OCI-M1 (cell line): Measurements from ENCODE around the gene FIZ1.

ENCODE experiments used
- DNase-seq: peaks from one replicate; lab custom pipeline; 2025; lab: John Stamatoyannopoulos, UW

FIZ1 gene

DNA sequence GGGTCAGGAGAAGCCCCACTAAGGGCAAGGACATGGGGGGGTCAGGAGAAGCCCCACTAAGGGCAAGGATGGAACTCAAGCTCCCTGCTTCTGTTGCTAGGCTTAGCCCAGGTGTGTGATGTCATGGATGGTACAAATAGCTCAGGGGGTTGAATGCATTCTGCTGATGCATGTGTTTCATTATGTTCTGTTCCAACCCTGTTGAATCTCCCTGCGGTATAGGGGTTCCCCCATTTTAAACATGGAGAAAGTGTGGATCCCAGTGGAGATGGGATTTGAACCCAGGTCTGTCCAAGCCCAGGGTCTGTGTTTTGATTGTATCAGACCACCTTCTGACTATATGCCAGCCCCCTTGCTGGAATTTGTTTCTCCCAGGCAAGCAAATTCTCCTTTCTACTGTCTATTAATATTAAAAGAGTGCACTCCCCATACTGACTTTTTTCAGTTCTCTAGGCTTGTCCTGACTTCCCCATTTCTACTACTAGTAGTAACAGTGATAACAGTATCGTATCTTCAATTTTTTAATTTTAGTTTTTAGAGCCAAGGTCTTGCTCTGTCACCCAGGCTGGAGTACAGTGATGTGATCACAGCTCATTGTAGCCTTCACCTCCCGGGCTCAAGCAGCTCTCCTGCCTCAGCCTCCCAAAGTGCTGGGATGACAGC lies 12.8 kb upstream of the FIZ1 start:
- DNase-seq, result no peak

DNA sequence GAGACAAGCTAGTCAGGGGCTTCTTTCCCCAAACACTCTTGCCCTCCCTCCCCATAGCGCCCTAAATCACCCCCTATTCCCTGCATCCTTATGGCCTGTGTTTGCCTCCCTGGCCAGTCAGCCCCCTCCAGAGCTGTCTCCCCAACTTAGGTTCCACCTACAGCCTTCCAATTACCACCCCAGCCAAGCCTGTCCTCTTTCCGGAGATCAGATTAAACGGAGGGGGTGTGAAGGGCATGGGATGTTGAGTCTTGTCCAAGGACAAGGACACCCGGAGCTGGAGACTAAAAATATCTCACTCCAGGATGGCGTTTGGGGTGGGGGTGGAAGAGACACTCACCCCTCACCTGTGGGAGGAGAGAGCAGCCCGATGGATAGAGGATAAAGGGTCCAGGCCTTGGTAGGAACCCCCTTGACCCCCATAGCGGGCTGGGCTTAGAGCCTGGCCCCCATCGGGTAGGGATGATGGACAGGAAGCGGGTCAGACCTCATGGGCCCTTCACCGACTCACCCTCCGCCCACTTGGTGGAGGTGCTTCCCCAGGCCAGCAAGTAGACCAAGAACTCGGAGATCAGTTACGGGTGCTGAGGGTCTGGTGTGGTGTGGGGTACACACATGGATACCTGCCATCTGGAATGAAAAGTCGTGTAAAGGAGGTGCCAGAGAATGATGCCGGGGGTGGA lies 12.1 kb upstream of the FIZ1 start:
- DNase-seq, result no peak

DNA sequence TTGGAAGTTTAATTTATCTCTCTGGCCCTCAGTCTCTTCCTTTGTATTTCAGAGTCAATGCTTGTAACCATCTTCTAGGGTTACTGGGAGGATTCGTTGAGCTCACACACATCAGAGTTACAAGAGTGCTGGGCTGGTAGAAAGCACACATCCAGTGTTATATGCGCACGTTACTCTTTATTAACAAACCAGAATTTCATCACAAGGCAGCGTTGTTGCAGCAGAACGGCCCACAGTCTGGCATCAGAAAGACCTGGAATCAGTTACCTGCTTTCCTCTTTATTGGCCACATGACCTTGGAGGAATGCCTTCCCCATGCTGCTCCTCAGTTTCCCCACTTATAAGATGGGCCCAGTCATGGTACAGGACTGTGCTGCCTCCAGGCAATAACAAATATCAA lies 10.0 kb upstream of the FIZ1 start:
- DNase-seq, result no peak

DNA sequence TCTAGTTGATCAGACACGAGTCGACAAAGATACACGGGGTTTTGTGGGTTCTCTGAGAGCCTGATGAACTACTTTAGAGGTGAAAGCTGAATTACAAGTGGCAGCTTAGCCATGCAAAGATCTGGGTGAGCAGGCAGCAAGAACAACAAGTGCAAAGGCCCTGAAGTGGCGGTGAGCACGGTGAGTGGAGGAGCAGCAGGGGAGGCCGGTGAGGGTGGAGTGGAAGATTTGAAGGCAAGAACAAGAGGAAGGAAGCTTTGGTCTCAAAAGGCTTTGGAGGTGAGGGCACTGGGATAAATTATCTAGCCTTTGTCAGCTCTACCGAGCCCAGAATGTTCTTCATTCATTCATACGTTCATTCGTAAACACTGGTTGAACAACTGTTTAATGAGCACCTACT lies 7.5 kb upstream of the FIZ1 start:
- DNase-seq, result no peak

DNA sequence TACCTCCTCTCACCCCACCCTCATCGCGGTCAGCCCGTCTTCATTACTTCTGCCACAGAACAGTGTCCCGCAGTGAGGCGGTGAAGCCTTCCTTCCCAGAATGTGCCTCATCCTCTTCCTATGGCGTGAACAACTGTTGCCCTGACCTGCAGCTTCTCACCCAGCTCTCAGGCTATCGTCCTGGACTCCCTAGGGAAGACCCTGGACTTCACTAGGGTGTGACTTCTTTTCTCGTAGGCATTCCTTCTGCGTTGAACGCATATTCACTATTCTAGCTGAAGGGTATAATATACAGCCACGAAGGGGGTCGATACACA lies 7.1 kb upstream of the FIZ1 start:
- DNase-seq, result no peak

DNA sequence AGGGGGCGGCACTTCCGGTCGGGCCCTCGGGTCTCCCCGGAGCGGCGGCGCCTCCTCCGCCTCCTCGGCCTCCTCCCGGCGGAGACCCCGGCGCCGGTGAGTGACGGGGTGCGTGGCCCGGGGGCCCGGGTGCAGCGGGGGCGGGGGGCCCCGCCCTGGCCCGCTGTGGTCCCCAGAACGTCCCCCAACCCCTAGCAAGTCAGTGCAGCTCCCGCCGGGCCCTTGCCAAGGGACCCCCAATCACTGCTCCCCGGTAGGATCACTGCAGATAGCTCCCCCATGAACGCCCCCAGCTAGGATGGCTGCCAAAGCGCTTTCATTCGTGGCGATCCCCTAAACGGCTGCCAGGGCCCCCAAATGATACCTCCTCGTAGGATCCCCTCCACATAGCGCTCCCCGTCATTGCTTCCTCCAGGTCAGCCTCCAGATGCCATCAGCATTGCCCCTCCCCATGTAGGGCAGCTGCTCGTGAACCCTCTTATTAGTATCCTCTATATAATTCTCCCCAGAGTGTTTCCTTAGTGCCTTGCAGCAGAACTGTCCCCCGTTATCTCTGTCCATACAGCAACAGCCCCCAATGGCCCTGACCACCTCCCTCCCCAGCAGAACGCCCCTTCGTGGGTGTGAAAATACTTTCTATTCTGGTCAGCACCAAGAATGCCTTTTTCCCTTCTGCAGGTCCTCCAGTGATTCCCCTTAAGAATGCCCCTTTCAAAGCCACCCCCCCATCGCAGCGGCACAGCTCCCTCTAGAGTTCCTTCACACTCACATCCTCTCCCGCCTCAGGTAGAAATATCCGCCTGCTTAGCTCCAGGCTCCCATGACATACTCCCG lies 6.5 kb upstream of the FIZ1 start, which contains the start of gene ZNF865:
Gene ZNF865, plus strand, starts transcription at position 11 of the 834 bp plus-strand sequence. CDS start 7,972 bp downstream, outside the sequence.
- peak; percentile 93 for DNase-seq

DNA sequence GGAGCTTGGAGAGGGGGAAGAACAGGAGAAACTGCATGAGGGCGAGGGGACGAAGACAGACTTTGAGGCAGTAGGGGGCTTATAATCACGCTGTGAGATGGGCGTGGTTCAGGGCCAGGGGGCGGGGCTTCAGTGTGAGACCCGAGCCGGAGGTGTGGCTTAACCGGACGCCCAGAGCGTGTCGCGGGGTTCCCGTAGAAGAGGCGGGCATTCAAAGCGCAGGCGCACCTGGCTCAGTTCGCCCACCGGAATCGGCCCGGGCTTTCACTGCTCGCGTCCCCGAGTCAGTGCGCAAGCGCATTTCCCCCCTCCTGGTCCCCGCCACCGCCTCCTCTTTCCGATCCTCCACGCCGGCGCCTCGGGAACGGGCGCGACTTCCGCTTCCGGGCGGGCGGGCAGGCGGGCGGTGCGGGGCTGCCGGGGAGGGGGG lies 5.9 kb upstream of the FIZ1 start:
- DNase-seq, result peak; percentile 99

DNA sequence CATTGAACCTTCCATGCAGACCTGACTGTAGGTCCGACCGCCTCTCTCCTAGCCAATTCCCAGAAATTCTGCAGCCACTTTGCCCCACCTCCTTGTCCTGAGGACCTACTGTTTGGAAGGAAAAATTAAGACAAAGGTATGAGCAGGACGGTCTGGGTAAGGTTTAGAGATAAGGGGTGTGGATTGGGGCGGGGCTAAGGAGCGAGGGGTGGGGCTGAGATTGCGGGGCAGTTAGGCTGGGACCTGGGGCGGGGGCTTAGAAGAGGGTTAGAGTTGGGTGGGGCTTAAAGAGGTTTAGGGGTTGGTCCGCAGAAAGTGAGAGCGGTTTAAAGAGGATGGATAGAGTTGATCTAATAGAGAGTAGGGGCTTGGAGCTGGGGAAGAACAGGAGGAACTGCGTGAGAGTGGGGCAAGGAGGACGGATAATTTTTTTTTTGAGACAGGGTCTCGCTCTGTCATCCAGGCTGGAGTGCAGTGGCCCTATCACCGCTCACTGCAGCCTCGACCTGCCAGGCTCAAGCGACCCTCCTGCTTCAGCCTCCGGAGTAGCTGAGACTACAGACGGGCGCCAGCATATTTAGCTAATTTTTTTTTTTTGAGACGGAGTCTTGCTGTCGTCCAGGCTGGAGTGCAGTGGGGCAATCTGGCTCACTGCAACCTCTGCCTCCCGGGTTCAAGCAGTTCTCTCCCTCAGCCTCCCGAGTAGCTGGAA lies 4.4 kb upstream of the FIZ1 start:
- DNase-seq, result no peak

DNA sequence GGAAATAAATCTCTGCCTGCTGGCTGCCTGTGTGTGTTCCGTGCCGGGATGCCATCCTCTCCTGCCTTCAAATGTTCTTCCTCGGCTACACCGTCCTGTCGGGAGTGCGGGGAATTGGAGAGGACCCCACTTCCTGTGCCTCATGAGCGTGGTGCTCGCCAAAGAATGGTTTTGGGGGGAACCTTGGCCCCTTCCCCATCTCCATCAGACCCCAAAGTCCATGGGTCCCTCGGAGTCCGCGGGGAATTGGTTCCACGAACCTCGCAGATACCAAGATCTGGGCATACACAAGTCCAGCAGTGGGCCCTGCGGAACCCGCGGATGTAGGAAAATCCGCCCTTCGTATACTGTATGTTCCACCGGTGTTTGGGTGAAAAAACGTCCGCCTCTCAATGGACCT lies 3.8 kb upstream of the FIZ1 start:
- no peak for DNase-seq

DNA sequence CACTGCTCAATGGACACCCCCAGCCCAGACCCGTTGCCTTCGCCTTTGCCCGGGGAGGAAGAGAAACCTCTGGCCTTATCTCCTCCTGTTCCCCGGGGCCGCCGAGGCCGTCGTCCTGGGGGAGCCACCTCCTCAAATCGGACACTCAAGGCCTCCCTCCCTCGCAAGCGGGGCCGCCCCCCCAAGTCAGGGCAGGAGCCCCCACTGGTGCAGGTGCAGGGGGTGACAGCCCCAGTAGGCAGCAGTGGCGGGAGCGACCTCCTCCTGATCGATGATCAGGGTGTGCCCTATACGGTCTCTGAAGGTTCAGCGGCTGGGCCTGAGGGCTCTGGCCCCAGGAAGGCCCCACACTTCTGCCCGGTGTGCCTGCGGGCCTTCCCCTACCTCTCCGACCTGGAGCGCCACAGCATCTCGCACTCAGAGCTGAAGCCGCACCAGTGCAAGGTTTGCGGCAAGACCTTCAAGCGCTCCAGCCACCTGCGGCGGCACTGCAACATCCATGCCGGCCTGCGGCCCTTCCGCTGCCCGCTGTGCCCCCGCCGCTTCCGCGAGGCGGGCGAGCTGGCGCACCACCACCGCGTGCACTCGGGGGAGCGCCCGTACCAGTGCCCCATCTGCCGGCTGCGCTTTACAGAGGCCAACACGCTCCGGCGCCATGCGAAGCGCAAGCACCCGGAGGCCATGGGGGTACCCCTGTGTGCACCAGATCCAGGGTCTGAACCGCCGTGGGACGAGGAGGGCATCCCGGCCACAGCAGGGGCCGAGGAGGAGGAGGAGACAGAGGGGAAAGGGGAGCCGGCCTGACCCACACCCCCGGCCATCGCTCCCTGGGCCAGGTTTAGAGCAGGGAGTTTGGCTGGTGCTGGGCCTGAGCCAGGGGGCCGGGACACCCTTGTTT lies 3.0 kb upstream of the FIZ1 start:
- no peak for DNase-seq

DNA sequence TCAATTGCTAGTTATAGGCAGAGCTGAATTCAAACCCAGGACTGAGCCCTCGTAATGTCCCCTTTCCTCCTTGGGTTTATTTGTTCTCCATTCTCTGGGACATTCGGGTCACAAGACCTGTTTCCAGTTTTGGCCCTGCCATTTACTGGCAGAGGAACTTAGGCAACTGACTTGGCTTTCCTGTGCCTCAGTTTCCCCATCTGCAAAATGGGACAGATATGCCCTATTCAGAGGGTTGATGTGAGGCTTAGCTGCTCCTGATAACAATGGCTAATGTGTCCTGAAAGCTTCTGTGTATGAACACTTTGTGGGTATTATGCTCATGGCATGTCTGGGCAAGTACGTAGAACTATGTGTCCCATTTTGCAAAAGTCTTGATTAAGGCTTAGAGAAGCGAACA lies 1.8 kb upstream of the FIZ1 start:
- no peak for DNase-seq

DNA sequence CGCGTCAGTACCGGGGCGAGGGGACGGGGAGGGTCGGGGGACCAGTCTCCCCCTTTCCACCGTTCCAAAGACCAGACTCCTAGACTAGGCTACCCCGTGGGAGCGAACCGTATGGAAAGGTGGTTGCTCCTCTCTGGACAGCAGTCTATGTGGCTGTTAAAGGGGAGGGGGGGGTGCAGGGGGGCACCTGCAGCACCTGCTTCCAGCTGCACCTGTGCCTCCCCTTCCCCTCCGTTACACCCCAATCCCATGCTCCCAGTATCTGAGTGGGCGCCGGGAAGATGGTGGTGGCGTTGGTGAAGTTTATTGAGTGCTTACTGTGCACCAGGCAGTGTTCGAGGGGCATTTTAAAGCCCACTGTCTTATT lies 1.3 kb upstream of the FIZ1 start:
- no peak for DNase-seq

DNA sequence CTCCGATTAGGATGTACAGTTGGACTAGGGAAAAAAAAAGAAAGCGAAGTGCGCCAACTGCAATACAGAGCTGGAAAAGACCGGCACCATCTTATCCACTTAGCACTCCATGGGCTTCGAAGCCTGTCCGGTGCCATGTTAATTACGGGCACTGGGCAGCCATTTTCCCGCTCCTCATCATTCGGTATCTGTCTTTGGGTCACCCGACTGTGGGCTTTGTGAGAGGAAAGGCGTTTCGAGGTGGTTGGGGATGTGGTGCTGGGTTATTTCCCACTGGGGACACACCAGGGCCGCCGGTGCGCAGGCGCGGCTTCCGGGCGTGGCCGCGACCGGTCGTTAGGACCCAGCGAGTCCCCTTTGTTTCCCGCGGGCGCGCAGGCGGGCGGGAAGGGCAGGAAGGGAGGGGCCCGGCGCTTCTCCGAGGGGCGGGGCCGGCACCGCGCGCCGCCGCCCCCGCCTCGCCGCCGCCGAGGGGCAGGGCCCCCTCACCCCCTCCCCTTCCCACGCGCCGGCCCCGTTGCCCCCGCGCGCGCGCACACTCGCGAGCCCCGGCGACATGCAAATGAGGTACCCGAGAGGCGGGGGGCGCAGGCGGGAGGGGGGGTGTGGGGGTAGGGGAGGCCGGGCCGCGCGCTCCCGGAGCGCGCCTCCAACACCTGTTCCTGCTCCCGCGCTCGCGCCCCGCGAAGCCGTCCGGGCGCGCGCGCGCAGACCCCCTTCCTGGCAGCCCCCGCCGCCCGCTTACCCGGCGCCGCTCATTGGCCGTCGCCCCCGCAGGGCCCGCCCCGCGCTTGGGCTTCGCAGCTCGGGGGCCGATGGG lies 735 bp upstream of the FIZ1 start, which contains the start of gene ZNF524:
Gene ZNF524, plus strand, starts transcription at position 447 of the 820 bp plus-strand sequence. CDS start 1,825 bp downstream, outside the sequence.
- peak; percentile 98 for DNase-seq

DNA sequence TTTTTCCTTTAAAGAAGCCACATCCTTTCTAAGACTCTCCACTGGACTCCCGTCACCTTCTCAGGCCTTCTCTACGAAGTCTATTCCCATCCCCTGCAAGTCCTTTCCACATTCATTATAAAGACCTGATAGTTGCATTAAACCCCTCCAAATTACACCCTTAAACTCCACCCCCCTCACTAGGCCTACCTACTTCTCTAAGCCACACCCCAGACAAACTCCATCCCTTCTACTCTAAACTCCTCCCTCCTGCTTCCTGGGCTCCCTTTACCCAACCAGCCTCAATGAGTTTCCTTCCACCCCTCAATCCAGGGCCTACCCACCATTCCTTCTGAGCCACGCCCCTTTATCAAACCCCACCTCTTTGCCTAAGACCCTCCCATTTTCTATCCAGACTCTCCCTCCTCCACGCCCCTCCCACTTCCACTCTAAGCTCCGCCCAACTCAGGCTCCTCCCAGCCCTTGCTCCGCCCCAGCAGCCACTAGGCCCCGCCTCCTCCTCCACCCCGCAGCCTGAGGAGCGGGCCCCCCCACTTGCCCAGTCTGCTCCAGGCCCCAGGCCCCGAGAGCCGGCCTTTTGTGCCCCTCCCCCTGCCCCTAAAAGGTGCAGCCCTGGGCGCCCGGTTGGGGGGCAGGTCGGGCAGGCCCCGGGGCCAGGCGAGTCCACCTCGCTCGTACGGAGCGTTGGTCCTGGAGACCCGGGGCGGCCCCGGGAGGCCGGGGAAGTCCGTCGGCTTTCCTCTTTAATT lies 424 bp downstream of the FIZ1 start:
- peak; percentile 98 for DNase-seq

DNA sequence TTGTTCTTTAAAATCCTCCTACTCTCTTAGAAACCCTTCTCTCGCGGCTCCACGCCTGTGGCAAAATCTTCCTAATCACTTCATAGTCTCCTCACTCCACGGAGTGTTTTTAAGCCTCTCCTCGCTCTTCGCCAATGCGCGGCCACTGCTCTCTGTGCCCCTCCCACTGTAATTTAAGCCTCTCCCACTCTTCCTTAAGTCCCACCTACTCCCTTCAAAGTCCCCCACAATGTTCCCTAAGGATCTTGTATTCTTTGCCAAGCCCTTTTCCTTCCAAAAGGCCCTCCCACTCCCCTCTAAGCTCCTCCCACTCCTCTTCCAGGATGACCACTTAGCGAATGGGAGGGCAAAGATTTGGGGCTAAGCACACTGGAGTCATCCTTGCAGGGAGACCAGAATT lies 1.3 kb downstream of the FIZ1 start:
- no peak for DNase-seq

DNA sequence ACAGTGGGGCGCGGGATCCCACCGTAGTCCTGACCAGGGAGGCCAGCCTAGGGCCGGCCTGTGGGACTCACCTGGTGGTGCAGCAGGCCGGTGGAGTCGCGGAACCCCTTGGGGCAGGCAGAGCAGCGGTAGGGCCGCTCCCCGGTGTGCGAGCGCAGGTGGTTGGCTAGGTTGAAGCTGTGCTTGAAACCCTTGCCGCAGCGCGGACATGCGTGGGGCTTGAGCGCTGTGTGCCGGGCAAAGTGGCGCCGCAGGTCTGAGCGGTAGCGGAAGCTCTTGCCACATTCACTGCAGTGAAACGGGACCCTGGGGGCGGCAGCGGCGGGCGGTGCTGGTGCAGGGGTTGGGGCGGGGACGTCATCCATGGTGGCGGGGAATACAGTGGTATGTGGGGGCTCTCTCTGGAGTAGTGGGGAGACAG lies 1.8 kb downstream of the FIZ1 start:
- DNase-seq, result no peak

DNA sequence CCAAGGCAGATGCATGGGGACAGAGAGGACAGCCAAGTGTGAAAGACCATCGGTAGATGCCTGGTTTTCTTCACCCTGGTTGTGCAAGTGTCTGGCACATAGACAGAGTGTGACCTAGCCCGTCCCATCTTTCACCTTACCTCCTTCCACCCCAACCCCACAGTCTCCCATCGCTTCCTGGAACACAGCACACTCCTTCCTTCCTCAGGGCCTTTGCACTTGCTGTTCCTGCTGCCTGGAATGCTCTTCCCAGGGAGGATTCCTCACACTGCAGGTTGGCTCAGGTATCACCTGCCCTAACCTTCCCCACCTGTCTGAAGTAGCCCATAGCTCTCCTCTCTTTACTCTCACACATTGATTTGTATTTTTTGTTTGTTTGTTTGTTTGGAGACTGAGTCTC lies 3.0 kb downstream of the FIZ1 start:
- DNase-seq, result no peak

DNA sequence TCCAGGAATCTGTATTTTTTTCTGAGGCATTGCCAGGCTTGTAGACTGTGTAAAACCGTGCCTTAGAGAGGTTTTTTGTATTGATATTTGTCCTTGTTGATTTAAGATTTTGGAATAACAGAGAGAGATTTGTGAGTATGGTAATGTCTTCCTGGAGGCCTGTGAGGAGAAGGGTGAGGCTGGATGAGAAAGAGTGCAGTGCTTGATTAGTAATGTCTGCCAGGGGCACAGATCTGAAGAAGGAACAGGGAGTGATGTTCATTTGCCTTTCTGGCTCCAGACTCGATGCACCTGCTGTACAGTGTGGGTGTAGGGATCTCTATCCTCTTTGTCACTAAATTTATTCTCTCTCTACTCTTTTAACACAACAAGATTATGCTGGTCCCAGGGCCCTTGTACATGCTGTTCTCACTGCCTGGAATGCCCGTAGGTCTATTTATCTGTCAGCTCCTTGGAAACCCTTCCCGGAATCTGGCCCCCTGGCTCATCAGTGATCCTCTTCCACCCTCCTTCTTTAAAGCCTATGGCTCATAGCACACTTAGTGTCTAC lies 4.2 kb downstream of the FIZ1 start:
- no peak for DNase-seq

DNA sequence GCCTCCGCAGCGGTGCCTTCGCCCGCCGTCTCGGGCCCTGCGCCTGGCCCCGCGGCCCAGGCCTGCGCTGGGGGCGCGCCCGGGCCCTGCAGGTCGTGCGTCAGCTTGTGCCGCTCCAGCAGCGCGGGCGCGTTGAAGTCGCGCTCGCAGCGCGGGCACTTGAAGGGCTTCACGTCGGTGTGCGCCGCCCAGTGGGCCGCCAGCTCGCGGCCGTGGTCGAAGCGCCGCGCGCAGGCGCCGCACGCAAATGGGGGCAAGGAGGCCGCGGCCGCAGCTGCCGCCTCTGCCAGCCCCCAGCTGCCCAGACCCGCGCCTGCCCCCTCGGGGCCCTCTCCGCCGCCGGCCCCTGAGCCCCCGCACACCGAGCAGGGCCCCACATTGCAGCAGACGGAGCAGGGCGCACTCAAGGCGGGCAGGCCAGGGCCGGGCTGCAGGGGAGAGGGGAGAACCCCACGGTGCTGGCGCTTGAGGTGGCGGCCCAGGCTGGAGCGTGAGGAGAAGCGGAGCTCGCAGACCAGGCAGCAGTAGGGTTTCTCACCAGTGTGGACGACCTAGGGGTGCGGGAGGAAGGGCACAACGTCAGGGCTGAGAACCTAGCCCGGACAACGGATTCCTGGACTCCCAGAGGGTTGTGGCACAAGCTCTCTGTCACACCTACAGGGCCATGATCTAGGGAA lies 6.1 kb downstream of the FIZ1 start:
- no peak for DNase-seq
